NCI-H2081 (cell line): Measurements from ENCODE around the gene ZDHHC21.

Experiments used
- DNase-seq, 2 experiments: peaks; one replicate each; lab custom pipeline; 2025; lab: John Stamatoyannopoulos, UW

Gene ZDHHC21

GRCh38 chr9:14693251-14693861 lies at the start of gene ZDHHC21:
ZDHHC21 (minus strand) TSS chr9:14693432; CDS start chr9:14674340, 19,092 bp downstream.
- peak; percentile 73 to 84 for DNase-seq

GRCh38 chr9:14741369-14741768 lies 48.1 kb upstream of the ZDHHC21 start:
- no peak for DNase-seq

- no peak for DNase-seq
Observed at GRCh38 chr9:14733133-14733532, 39.9 kb upstream of the ZDHHC21 start.

- DNase-seq = no peak
Observed at GRCh38 chr9:14731294-14731981, 38.2 kb upstream of the ZDHHC21 start.

GRCh38 chr9:14730461-14730898 lies 37.2 kb upstream of the ZDHHC21 start:
- no peak for DNase-seq

- DNase-seq = no peak
Observed at GRCh38 chr9:14723301-14723700, 30.1 kb upstream of the ZDHHC21 start.

- DNase-seq = peak; percentile 84 to 94
Observed at GRCh38 chr9:14722391-14723035, 29.3 kb upstream of the ZDHHC21 start, which contains the start of gene CER1. CER1 (minus strand) TSS chr9:14722733; CDS start chr9:14722672, 61 bp downstream.

GRCh38 chr9:14719231-14719923 lies 26.1 kb upstream of the ZDHHC21 start:
- no peak for DNase-seq

- no peak for DNase-seq
Observed at GRCh38 chr9:14715102-14715501, 21.9 kb upstream of the ZDHHC21 start.

- no peak for DNase-seq
Observed at GRCh38 chr9:14713187-14713767, 20.0 kb upstream of the ZDHHC21 start.

- DNase-seq = no peak
Observed at GRCh38 chr9:14710804-14711203, 17.6 kb upstream of the ZDHHC21 start.

- no peak for DNase-seq
Observed at GRCh38 chr9:14706530-14707140, 13.4 kb upstream of the ZDHHC21 start.

GRCh38 chr9:14705079-14705478 lies 11.8 kb upstream of the ZDHHC21 start:
- no peak for DNase-seq

- DNase-seq = no peak
Observed at GRCh38 chr9:14704281-14704680, 11.0 kb upstream of the ZDHHC21 start.

- DNase-seq = no peak
Observed at GRCh38 chr9:14702200-14702720, 9.0 kb upstream of the ZDHHC21 start.

GRCh38 chr9:14692470-14693250 lies 572 bp downstream of the ZDHHC21 start:
- DNase-seq = peak; percentile 59 to 80

- DNase-seq = peak in 1 of 2 experiments; percentile 18
Observed at GRCh38 chr9:14690948-14691730, 2.1 kb downstream of the ZDHHC21 start.

GRCh38 chr9:14687042-14687719 lies 6.1 kb downstream of the ZDHHC21 start:
- no peak for DNase-seq

- no peak for DNase-seq
Observed at GRCh38 chr9:14686168-14686567, 7.1 kb downstream of the ZDHHC21 start.
